PC-3 (cell line): ENCODE results near the gene FOXO3.

Experiments used
- CTCF ChIP-seq: fragments of 300-600 bp; sonication (generic); conservative IDR thresholded peaks from 2 replicates; pipeline ENCODE4 v1.5.1; 2017; ENCODE audit warnings: antibody characterized with exemption, low read depth, mild to moderate bottlenecking, low read length
- EZH2 ChIP-seq: fragments of 300-600 bp; sonication (generic); IDR thresholded peaks from one replicate; pipeline ENCODE4 v1.6.1; 2017; ENCODE audit warnings: antibody characterized with exemption, mild to moderate bottlenecking, low read length; ENCODE audit not compliant: unreplicated experiment
- EZH2phosphoT487 ChIP-seq: fragments of 300-600 bp; sonication (generic); IDR thresholded peaks from 2 replicates; pipeline ENCODE4 v1.6.1; 2018; ENCODE audit warnings: mild to moderate bottlenecking, antibody characterized with exemption, low read length, borderline replicate concordance

- TF ChIP-seq EZH2 (no peak), CTCF (no peak), EZH2phosphoT487 (no peak)
Measured at GRCh38 chr6:108585359-108585758, 24.6 kb downstream of the FOXO3 start.
